Hematopoietic multipotent progenitor cell treated with erythropoietin and hydrocortisone succinate and interleukin-3 and kit ligand, for 6 days (in vitro differentiated cells): ENCODE data around the gene ADK.
"Not testable (repeated sequence)": the region's sequence is repeated elsewhere in the genome, so short reads cannot be mapped to it uniquely, and the experiment has no call there.

Experiments
- DNase-seq: peaks from one replicate; pipeline ENCODE4 v3.0.0-alpha.2; 2015

ADK gene

DNA sequence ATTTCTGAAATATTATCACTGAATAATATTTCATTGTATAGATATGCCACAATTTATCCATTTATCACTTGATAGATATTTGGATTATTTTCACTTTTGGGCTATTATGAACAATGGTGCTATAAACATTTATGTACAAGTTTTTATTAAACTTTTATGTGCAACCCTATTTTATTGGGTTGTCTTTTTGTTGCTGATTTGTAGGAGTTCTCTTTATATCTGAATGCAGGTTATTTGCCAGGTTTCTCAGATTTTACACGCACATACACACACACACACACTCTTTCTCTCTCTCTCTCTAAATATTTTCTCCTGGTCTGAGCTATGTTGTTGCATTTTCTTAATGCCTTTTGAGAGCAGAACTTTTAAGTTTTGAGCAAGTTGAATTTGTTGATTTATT is 36.2 kb downstream of the ADK start:
- DNase-seq, result no peak

GRCh38 chr10:74188617-74189016 is 37.6 kb downstream of the ADK start:
- DNase-seq, result not testable (repeated sequence)

DNA sequence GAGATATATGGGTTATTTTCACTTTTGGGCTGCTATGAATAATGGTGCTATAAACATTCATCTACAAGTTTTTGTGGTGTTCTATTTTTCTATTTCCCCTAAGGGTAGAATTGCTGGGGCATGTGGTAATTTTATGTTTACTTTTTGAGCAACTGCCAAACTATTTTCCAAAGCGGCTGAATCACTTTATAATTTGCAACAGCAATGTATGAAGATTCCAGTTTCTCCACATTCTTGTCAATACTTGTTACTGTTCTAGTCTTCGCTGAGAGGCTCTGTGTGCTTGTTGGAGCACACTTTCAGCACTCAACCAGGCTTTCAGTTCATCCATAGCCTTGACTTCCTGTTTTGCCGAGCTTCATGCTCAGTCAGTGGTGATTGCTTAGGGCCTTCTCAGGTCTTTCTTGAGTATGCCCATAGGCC is 39.0 kb downstream of the ADK start:
- DNase-seq, result peak; percentile 79

GRCh38 chr10:74190494-74190893 is 39.5 kb downstream of the ADK start:
- no peak for DNase-seq

GRCh38 chr10:74194545-74194944 is 43.5 kb downstream of the ADK start:
- DNase-seq, result no peak

DNA sequence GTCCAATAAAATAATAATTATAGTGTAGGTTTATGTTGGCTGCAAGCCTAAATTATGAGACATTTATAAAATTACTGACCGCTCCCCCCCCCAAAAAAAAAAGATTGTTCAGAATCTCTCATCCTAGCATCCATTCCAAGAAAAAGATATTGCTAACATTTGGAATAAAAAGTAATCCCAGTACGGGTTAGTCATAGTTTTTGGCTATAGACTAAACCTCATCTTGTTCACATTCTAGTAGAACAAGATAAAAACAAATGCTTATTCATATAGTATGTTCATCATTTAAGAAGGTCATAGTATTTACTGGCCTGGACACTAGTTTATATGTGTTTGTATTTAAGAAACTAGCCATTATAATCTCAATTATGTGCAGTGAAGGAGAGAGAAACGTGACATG is 44.0 kb downstream of the ADK start:
- no peak for DNase-seq

DNA sequence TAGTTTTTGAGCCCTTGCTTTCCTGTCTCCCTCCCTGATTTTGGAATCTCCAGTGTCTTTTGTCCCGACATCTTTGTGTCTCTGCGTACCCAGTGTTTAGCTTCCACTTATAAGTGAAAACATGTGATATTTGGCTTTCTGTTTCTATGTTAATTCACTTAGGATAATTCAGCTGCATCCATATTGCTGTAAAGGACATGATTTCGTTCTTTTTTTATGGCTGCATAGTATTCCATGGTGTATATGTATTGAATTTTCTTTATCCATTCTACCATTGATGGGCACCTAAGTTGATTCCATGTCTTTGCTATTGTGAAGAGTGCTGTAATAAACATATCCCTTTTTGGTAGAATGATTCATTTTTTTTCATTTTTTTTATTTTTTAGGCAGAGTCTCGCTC is 48.3 kb downstream of the ADK start:
- no peak for DNase-seq

GRCh38 chr10:74202356-74202755 is 51.3 kb downstream of the ADK start:
- no peak for DNase-seq

DNA sequence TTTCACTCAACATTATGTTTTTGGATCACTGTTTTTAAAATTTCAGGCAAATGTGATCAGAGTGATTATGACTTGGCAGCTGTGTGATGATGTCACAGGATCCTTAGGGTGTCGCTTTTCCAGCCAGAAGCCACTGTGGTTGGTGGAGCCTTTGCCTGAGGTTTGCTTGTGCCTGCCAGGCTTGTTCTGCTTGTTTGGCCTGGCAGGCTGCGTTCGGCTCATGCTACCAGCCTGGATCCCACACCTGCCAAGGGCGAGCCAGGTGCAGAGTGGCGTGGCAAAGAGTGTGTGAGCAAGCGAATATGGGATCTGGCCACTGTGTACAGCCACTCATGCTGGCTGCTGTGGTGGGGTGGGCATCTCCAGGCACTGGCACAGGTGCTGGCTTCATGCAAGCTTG is 55.7 kb downstream of the ADK start:
- DNase-seq, result no peak

- no peak for DNase-seq
These were observed 56.9 kb downstream of the ADK start for GRCh38 chr10:74207691-74208480.

- DNase-seq, result no peak
These were observed 58.0 kb downstream of the ADK start for GRCh38 chr10:74208997-74209396.

GRCh38 chr10:74213019-74213418 is 62.0 kb downstream of the ADK start:
- DNase-seq, result no peak

- DNase-seq, result peak; percentile 66
These were observed 62.6 kb downstream of the ADK start for GRCh38 chr10:74213571-74214162.

DNA sequence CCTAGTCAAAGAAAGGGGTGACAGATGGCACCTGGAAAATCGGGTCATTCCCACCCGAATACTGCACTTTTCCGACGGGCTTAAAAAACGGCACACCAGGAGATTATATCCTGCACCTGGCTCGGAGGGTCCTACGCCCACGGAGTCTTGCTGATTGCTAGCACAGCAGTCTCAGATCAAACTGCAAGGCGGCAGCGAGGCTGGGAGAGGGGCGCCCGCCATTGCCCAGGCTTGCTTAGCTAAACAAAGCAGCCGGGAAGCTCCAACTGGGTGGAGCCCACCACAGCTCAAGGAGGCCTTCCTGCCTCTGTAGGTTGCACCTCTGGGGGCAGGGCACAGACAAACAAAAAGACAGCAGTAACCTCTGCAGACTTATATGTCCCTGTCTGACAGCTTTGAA is 66.1 kb downstream of the ADK start:
- not testable (repeated sequence) for DNase-seq

GRCh38 chr10:74222467-74222866 is 71.4 kb downstream of the ADK start:
- not testable (repeated sequence) for DNase-seq

DNA sequence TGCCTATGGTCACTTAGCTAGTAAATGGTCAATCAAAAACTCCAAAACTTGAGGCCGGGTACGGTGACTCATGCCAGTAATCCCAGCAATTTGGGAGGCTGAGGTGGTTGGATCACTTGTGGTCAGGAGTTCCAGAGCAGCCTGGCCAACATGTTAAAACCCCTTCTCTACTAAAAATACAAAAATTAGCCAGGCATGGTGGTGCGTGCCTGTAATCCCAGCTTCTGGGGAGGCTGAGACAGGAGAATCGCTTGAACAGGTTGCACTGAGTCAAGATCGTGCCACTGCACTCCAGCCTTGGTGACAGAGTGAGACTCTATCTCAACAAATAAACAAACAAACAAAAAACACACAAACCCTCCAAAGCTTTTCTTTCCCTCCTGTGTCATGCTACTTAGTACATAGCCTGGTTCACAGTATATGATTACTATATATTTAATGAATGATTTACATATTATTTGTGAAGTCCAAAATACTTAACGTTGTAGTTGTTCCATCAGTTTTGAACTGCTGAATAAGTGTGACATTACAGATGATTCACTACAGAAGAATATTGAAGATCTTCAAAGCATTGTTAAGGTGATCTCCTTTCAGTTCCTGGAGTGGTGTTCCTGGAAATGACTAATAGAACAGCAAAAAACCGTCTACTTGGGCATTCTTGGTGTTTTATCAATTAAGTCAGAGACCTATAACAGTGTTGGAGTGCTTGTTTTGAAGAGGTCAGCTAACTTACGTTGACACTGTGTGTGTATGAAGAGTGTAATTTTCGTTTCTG is 72.9 kb downstream of the ADK start:
- DNase-seq, result no peak

- peak; percentile 26 for DNase-seq
These were observed 76.8 kb downstream of the ADK start for GRCh38 chr10:74227697-74228424.

- DNase-seq, result no peak
These were observed 80.4 kb downstream of the ADK start for GRCh38 chr10:74231375-74231774.

DNA sequence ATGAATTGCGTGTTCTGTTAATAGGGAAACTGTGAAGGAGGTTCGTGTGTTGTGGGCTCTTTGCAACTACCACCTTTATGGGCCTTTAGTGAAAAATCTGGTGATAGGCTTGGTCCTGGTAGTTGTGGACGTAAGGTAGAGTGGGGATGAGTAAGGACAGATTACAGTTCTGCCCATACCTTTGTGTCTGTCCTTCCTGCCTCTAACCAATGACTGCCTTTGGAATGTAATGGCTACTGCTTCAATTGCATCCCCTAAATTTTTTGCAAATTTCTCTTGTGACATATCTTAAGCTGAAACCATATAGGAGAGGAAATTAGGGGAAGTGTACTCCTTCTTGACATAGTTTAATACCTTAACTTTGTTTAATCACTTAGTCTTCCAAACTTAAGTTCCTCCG is 82.3 kb downstream of the ADK start:
- DNase-seq, result no peak

- peak; percentile 31 for DNase-seq
These were observed 83.5 kb downstream of the ADK start for GRCh38 chr10:74234569-74234968.

DNA sequence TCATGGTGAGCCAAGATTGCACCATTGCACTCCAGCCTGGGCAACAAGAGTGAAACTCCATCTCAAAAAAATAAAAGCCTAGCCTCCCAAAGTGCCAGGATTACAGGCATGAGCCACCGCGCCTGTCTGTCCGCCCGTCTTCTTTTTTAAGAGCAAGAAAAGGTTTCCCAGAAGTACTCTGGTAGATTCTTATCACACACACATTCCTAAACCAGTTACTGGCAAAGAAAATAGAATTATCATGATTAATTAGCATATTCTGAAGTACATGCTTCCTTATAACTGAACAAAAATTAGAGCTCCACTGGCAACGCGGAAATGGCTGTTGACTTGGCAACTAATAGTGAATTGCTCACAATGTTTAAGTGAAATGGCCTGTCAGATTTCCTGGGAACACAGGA is 87.0 kb downstream of the ADK start:
- peak; percentile 49 for DNase-seq

- no peak for DNase-seq
These were observed 87.5 kb downstream of the ADK start for GRCh38 chr10:74238516-74238915.

GRCh38 chr10:74243067-74243466 is 92.0 kb downstream of the ADK start:
- DNase-seq, result no peak
